ENCODE data around the gene PNLIPRP2. TPM values are rescaled to one million over a fixed set of nuclear protein-coding genes. Genes with fewer than 3 reads are reported as not detected.

PNLIPRP2 gene
- total RNA-seq, 1 experiment from 2014 or later: 0.24 TPM

GRCh38 chr10:116636976-116637375, 16.2 kb downstream of the PNLIPRP2 start:
- Histone ChIP-seq H3K9ac (ENCODE audit: extremely low read depth, insufficient read length, low read length) (no peak overlapping the region), H3K18ac (ENCODE audit: insufficient read length, low read depth, low read length) (no peak overlapping the region), H3K79me1 (ENCODE audit: insufficient read depth, low read depth, low read length, poor library complexity, severe bottlenecking) (no peaks in the 10 kb centered on the region), H4K5ac (ENCODE audit: insufficient read length, low read depth, low read length) (no peak overlapping the region), H4K91ac (ENCODE audit: insufficient read length, low read depth, low read length) (no peak overlapping the region), H3K23me2 (ENCODE audit: insufficient read length, low read depth, low read length, poor library complexity, severe bottlenecking) (no peaks in the 10 kb centered on the region), H3K9me3 (ENCODE audit: control insufficient read depth, low read depth, low read length) (no peaks in the 10 kb centered on the region), H2AFZ (ENCODE audit: low read length) (no peak overlapping the region), H3K56ac (ENCODE audit: insufficient read length, low read depth, low read length) (no peak overlapping the region), H3K4me1 (ENCODE audit: insufficient read depth, low read length) (no peaks in the 10 kb centered on the region), H3K27me3 (ENCODE audit: insufficient read depth, low read length) (no peaks in the 10 kb centered on the region), H4K20me1 (ENCODE audit: control insufficient read depth, insufficient read depth, insufficient read length) (no peaks in the 10 kb centered on the region), H3K4me2 (ENCODE audit: insufficient read depth, insufficient read length, low read length) (no peak overlapping the region), H3K4ac (ENCODE audit: low read depth, low read length) (no peak overlapping the region), H3K14ac (ENCODE audit: insufficient read depth, low read length) (no peak overlapping the region), H3K79me2 (ENCODE audit: insufficient read depth, low read length) (no peaks in the 10 kb centered on the region), H3T11ph (ENCODE audit: low read length) (no peak overlapping the region), H2BK120ac (ENCODE audit: low read depth, low read length, poor library complexity, severe bottlenecking) (no peak overlapping the region), H2AK5ac (ENCODE audit: insufficient read length, low read length) (no peak overlapping the region), H4K8ac (replicated peaks; ENCODE audit: insufficient read length, low read depth, low read length) (no peak overlapping the region), H2BK15ac (ENCODE audit: low read depth, low read length) (no peak overlapping the region), H2BK12ac (ENCODE audit: insufficient read length, low read depth, low read length) (no peak overlapping the region), H2BK5ac (ENCODE audit: insufficient read length, low read length) (no peak overlapping the region), H2BK20ac (ENCODE audit: low read depth, low read length, poor library complexity, severe bottlenecking) (no peak overlapping the region), H3K27ac (ENCODE audit: insufficient read length, low read depth, low read length) (no peak overlapping the region), H3K23ac (ENCODE audit: insufficient read length, low read depth, low read length) (no peak overlapping the region)
- DNase-seq: no peak
- Mint-ChIP-seq H3K4me1 (peaks cover 7 to 10% of the 10 kb centered on the region in 2 experiments; a peak in 3 of 4 replicates), H3K4me3 (no peak overlapping the region), H3K9me3 (peaks cover 0 to 5% of the 10 kb centered on the region in 2 experiments; a peak in 2 of 5 replicates), H3K27ac (no peak overlapping the region), H3K36me3 (ENCODE audit: insufficient read depth in 1 of 3, low read depth in 3 of 3) (no peaks in the 10 kb centered on the region), H3K27me3 (ENCODE audit: low read depth) (peaks cover 3% of the 10 kb centered on the region; the same call in 1 of the 2 replicates)
- WGBS (ENCODE audit: extremely low coverage, insufficient read length, low lambda C conversion rate): no CpG with 5 or more reads among the region's 2 CpGs
- no peak for TF ChIP-seq CTCF (conservative IDR thresholded peaks at IDR 0.05)
